HepG2 (cell line): Measurements from ENCODE around the gene RUFY2.

Experiments
- ARHGAP35 ChIP-seq: sonication (generic); formaldehyde crosslinking; IDR thresholded peaks from 2 replicates; pipeline ENCODE4 v1.9.0; 2022; ENCODE audit warnings: mild to moderate bottlenecking, inconsistent platforms, moderate library complexity, missing genetic modification reagents, borderline replicate concordance
- CTCF ChIP-seq: sonication (generic); formaldehyde crosslinking; IDR thresholded peaks from 2 replicates; pipeline ENCODE4 v1.5.0; 2020; ENCODE audit warnings: mild to moderate bottlenecking, missing genetic modification reagents, moderate library complexity
- MYC ChIP-seq: sonication (generic); formaldehyde crosslinking; IDR thresholded peaks from 2 replicates; pipeline ENCODE4 v1.9.0; 2021; ENCODE audit warnings: missing genetic modification reagents, borderline replicate concordance
- NFAT5 ChIP-seq: sonication (generic); formaldehyde crosslinking; IDR thresholded peaks from 2 replicates; pipeline ENCODE4 v1.4.0; 2020; ENCODE audit warnings: missing genetic modification reagents
- NR3C1 ChIP-seq: sonication (generic); formaldehyde crosslinking; IDR thresholded peaks from 2 replicates; pipeline ENCODE4 v1.4.0; 2020; ENCODE audit warnings: missing genetic modification reagents
- POLR2AphosphoS5 ChIP-seq: IDR thresholded peaks from 2 replicates; pipeline ENCODE4 v1.6.1; 2012; ENCODE audit warnings: low read depth, low read length
- TP53 ChIP-seq: sonication (generic); formaldehyde crosslinking; conservative IDR thresholded peaks from 2 replicates; pipeline ENCODE4 v1.4.0; 2020; ENCODE audit warnings: missing genetic modification reagents
- ZFP62 ChIP-seq: sonication (generic); formaldehyde crosslinking; IDR thresholded peaks from 2 replicates; pipeline ENCODE4 v1.4.0; 2020; ENCODE audit warnings: missing genetic modification reagents
- ZGPAT ChIP-seq: IDR thresholded peaks from 2 replicates; pipeline ENCODE4 v1.6.1; 2016; ENCODE audit warnings: mild to moderate bottlenecking

GRCh38 chr10:68318331-68319059, 88.6 kb downstream of the RUFY2 start:
- TF ChIP-seq ARHGAP35 (CRISPR knock-in tag) (no peak), ZGPAT (CRISPR knock-in tag) (no peak), POLR2AphosphoS5 (no peak), NFAT5 (no peak), NR3C1 (CRISPR knock-in tag) (no peak), CTCF (CRISPR knock-in tag) (no peak), MYC (CRISPR knock-in tag) (no peak), ZFP62 (CRISPR knock-in tag) (no peak), TP53 (CRISPR knock-in tag) (no peak)
